Tibial nerve (tissue), 4 donors: ENCODE data around the gene VIPR2. TPM values are rescaled to one million over a fixed set of nuclear protein-coding genes. Genes with fewer than 3 reads are reported as not detected.

Experiments used
- DNase-seq, 2 donors: peaks; one replicate each; pipeline ENCODE4 v3.0.0-alpha.2; 2019; ENCODE audit warnings: low spot score in 2 of 2
- H3K27ac ChIP-seq, 4 donors: fragments of 200-600 bp; sonication (generic) in 3 of 4; one replicate each; pipeline ENCODE4 v1.5.1; 2017 to 2019; ENCODE audit warnings: mild to moderate bottlenecking in 1 of 4
- H3K27me3 ChIP-seq, 2 donors: fragments of 200-600 bp; sonication (generic) in 1 of 2; one replicate each; pipeline versions ENCODE4 v1.5.1 to v1.6.0; 2017 to 2019
- H3K36me3 ChIP-seq, 3 donors: fragments of 200-600 bp; sonication (generic); one replicate each; pipeline ENCODE4 v1.5.1; 2018 to 2019
- H3K4me1 ChIP-seq, 4 donors: fragments of 200-600 bp; sonication (generic) in 3 of 4; one replicate each; pipeline ENCODE4 v1.5.1; 2017 to 2019
- H3K4me3 ChIP-seq, 4 donors: fragments of 200-600 bp; sonication (generic) in 3 of 4; one replicate each; pipeline ENCODE4 v1.5.1; 2017 to 2019; ENCODE audit warnings: mild to moderate bottlenecking in 1 of 4, moderate library complexity in 1 of 4
- H3K9me3 ChIP-seq, 4 donors: fragments of 200-600 bp; sonication (generic) in 3 of 4; one replicate each; pipeline ENCODE4 v1.5.1; 2017 to 2019
- CTCF ChIP-seq, 5 experiments: fragments of 200-600 bp in 3 of 5; fragments of 450-650 bp in 2 of 5; sonication (generic) in 3 of 5; IDR thresholded peaks; one replicate each; pipeline ENCODE4 v1.5.1; 2016 to 2019; ENCODE audit warnings: antibody characterized with exemption in 5 of 5, mild to moderate bottlenecking in 3 of 5, moderate library complexity in 2 of 5
- EP300 ChIP-seq, 2 donors: sonication (generic); formaldehyde crosslinking; IDR thresholded peaks; one replicate each; pipeline ENCODE4 v1.6.1; 2017; ENCODE audit warnings: antibody characterized with exemption in 2 of 2, mild to moderate bottlenecking in 1 of 2
- POLR2A ChIP-seq, 2 donors: fragments of 450-650 bp; IDR thresholded peaks; one replicate each; pipeline ENCODE4 v1.6.1; 2017; ENCODE audit warnings: antibody characterized with exemption in 2 of 2, mild to moderate bottlenecking in 2 of 2, moderate library complexity in 2 of 2
- WGBS, 2 donors: methylation state at CpG; one replicate each; pipeline ENCODE4 v1.1.5; 2018; 5-methylcytosine and 5-hydroxymethylcytosine counted together
- total RNA-seq, 4 donors: library from RNA; depleted of rRNA; stranded (reverse); fragments of >200 nt; gene quantifications; one replicate each; pipeline ENCODE4 v1.1.0, GENCODE V29; 2016

The VIPR2 gene
- total RNA-seq, 4 donors from 2014 or later = 0.22 to 3.6 (median 2.9) TPM

DNA sequence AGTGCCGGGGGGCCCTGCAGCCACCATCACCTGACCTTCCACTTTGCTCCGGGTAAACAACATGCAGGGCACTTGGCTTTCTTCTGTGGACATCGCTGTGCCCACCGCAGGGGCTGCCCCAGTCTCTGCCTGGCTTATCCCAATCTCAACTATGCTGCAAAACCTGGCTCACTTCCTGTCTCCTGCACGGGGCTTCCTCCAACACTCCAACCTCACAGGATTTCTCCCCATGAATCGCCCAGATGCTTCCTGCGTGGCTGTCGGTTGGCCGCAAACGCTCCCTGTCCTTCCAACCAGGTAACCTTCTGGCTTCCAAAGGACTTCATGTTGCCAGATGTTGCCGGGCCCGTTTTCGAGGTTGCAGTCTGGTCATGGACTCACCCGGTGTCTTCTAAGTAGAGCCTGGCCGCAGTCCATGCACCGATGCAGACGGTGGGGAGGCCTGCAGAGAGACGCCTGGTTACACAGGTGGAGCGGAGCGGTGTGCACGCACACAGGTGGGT lies 109.0 kb downstream of the VIPR2 start:
- no peak for TF ChIP-seq CTCF (IDR thresholded peaks at IDR 0.05)
- TF ChIP-seq POLR2A (IDR thresholded peaks at IDR 0.05) = no peak
- TF ChIP-seq EP300 (IDR thresholded peaks at IDR 0.05) = no peak
- no peak overlapping the region for H3K27ac ChIP-seq
- no peaks in the 10 kb centered on the region for H3K27me3 ChIP-seq
- no peaks in the 10 kb centered on the region for H3K9me3 ChIP-seq
- H3K4me3 ChIP-seq = no peak overlapping the region
- H3K36me3 ChIP-seq = no peaks in the 10 kb centered on the region
- DNase-seq = peak in 1 of 2 donors; percentile 4
- 91 to 96% methylated on average over 18 to 21 of the region's 21 CpGs for WGBS, 2 donors
- peaks cover 0 to 10% (median 2%) of the 10 kb centered on the region in 4 donors for H3K4me1 ChIP-seq

- Histone ChIP-seq H3K4me3 (no peak overlapping the region), H3K36me3 (no peaks in the 10 kb centered on the region), H3K4me1 (peaks cover 0 to 14% (median 3%) of the 10 kb centered on the region in 4 donors), H3K27me3 (peaks cover 0 to 2% of the 10 kb centered on the region in 2 donors), H3K27ac (no peak overlapping the region), H3K9me3 (no peaks in the 10 kb centered on the region)
- WGBS, 2 donors = 70 to 83% methylated on average over 7 to 8 of the region's 9 CpGs
- no peak for TF ChIP-seq CTCF (IDR thresholded peaks at IDR 0.05)
- TF ChIP-seq EP300 (IDR thresholded peaks at IDR 0.05) = no peak
- no peak for TF ChIP-seq POLR2A (IDR thresholded peaks at IDR 0.05)
- no peak for DNase-seq
Measured at GRCh38 chr7:159034988-159035387, 109.7 kb downstream of the VIPR2 start.

DNA sequence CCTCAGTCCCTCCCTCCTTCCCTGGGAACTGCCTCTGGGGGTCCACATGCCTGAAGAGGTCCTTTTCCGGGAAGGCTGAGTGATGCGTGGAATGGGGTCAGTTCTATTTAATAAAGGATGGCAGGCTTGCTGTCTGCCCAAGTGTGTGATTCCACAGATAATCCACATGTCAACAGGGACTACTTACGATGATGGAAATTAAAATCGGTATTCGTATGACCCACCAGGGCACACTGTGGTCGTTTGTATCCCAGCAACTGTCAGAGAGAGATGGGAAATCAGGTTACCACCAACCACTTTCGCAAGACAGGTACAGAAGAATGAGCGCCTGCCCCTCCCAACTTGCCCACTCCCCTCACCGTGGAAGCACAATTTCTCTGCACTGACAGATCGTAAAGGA lies 110.3 kb downstream of the VIPR2 start:
- no peaks in the 10 kb centered on the region for H3K36me3 ChIP-seq
- no peak overlapping the region for H3K27ac ChIP-seq
- H3K4me1 ChIP-seq = peaks cover 0 to 14% (median 3%) of the 10 kb centered on the region in 4 donors
- 66 to 77% methylated on average over 10 of the region's 10 CpGs for WGBS, 2 donors
- TF ChIP-seq CTCF (IDR thresholded peaks at IDR 0.05) (no peak), POLR2A (IDR thresholded peaks at IDR 0.05) (no peak), EP300 (IDR thresholded peaks at IDR 0.05) (no peak)
- H3K9me3 ChIP-seq = no peaks in the 10 kb centered on the region
- no peak for DNase-seq
- H3K4me3 ChIP-seq = no peak overlapping the region
- H3K27me3 ChIP-seq = peaks cover 0 to 8% of the 10 kb centered on the region in 2 donors

GRCh38 chr7:159033956-159034355 lies 110.7 kb downstream of the VIPR2 start:
- TF ChIP-seq POLR2A (IDR thresholded peaks at IDR 0.05) (no peak), CTCF (IDR thresholded peaks at IDR 0.05) (no peak), EP300 (IDR thresholded peaks at IDR 0.05) (no peak)
- peaks cover 0 to 14% (median 3%) of the 10 kb centered on the region in 4 donors for H3K4me1 ChIP-seq
- no peak overlapping the region for H3K27ac ChIP-seq
- DNase-seq = no peak
- H3K36me3 ChIP-seq = no peaks in the 10 kb centered on the region
- H3K9me3 ChIP-seq = no peaks in the 10 kb centered on the region
- 77 to 85% methylated on average over 16 of the region's 16 CpGs for WGBS, 2 donors
- peaks cover 0 to 12% of the 10 kb centered on the region in 2 donors for H3K27me3 ChIP-seq
- H3K4me3 ChIP-seq = no peak overlapping the region

DNA sequence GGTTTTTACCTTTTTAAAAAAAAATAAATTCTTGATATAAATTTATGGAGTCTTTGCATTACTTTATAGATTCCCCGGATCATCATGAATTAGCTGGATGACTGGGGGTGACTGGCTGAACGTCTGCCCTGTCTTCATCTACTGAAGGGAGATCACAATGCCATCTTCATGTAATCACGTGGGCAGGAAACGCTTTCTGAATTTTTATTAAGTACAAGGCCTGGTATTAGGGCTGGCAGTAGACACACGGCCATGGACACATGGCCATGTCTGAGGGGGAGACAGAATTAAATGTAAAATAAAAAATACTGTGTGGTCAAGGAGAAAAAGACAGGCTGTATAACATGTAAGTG lies 111.2 kb downstream of the VIPR2 start:
- DNase-seq = no peak
- TF ChIP-seq CTCF (IDR thresholded peaks at IDR 0.05) (no peak), POLR2A (IDR thresholded peaks at IDR 0.05) (no peak), EP300 (IDR thresholded peaks at IDR 0.05) (no peak)
- WGBS, 2 donors = 77 to 78% methylated on average over 5 of the region's 5 CpGs
- H3K9me3 ChIP-seq = no peaks in the 10 kb centered on the region
- no peak overlapping the region for H3K4me3 ChIP-seq
- H3K27me3 ChIP-seq = peaks cover 0 to 16% of the 10 kb centered on the region in 2 donors
- no peak overlapping the region for H3K27ac ChIP-seq
- H3K36me3 ChIP-seq = no peaks in the 10 kb centered on the region
- H3K4me1 ChIP-seq = peaks cover 0 to 14% (median 3%) of the 10 kb centered on the region in 4 donors
